SK-N-SH treated with all-trans-retinoic acid at 6 μM for 48 hours (cell line): ENCODE measurements around the gene CACNA2D3.

Experiments used
- BACH2 ChIP-seq: fragments of 250-450 bp; sonication (Bioruptor Pico); IDR thresholded peaks from 2 replicates; pipeline ENCODE4 v1.9.0; 2021; ENCODE audit warnings: mild to moderate bottlenecking, borderline replicate concordance
- ESRRG ChIP-seq: fragments of 250-450 bp; sonication (Bioruptor Pico); IDR thresholded peaks from 2 replicates; pipeline ENCODE4 v1.6.1; 2021; ENCODE audit warnings: mild to moderate bottlenecking
- ISL1 ChIP-seq: fragments of 250-450 bp; sonication (Bioruptor Pico); IDR thresholded peaks from 2 replicates; pipeline ENCODE4 v2.1.2; 2022; ENCODE audit warnings: mild to moderate bottlenecking, moderate library complexity
- OSR1 ChIP-seq: fragments of 250-450 bp; sonication (Bioruptor Pico); IDR thresholded peaks from 2 replicates; pipeline ENCODE4 v1.8.0; 2022; ENCODE audit warnings: moderate library complexity, mild to moderate bottlenecking, inconsistent platforms
- RARB ChIP-seq: fragments of 250-450 bp; sonication (Bioruptor Pico); IDR thresholded peaks from 2 replicates; pipeline ENCODE4 v1.8.0; 2021; ENCODE audit warnings: mild to moderate bottlenecking, moderate library complexity
- ZFP3 ChIP-seq: fragments of 250-450 bp; sonication (Bioruptor Pico); IDR thresholded peaks from 2 replicates; pipeline ENCODE4 v1.5.0; 2020; ENCODE audit warnings: mild to moderate bottlenecking, moderate library complexity
- ZNF70 ChIP-seq: fragments of 450-650 bp; formaldehyde crosslinking; IDR thresholded peaks from 2 replicates; pipeline ENCODE4 v1.5.0; 2020; ENCODE audit warnings: mild to moderate bottlenecking, moderate library complexity
- TF ChIP-seq, protein P1 (sequence below): fragments of 250-450 bp; sonication (Bioruptor Pico); IDR thresholded peaks from 2 replicates; pipeline ENCODE4 v1.8.0; 2020; ENCODE audit warnings: mild to moderate bottlenecking, moderate library complexity, borderline replicate concordance
- TF ChIP-seq, protein P2 (sequence below): fragments of 250-450 bp; sonication (Bioruptor Pico); IDR thresholded peaks from 2 replicates; pipeline ENCODE4 v1.5.1; 2021; ENCODE audit warnings: mild to moderate bottlenecking, moderate library complexity

- TF ChIP-seq ISL1 (CRISPR knock-in tag): no peak
- no peak for TF ChIP-seq BACH2
- TF ChIP-seq ZFP3: no peak
- TF ChIP-seq ESRRG (CRISPR knock-in tag): no peak
- TF ChIP-seq RARB (CRISPR knock-in tag): no peak
- TF ChIP-seq, protein P1, sequence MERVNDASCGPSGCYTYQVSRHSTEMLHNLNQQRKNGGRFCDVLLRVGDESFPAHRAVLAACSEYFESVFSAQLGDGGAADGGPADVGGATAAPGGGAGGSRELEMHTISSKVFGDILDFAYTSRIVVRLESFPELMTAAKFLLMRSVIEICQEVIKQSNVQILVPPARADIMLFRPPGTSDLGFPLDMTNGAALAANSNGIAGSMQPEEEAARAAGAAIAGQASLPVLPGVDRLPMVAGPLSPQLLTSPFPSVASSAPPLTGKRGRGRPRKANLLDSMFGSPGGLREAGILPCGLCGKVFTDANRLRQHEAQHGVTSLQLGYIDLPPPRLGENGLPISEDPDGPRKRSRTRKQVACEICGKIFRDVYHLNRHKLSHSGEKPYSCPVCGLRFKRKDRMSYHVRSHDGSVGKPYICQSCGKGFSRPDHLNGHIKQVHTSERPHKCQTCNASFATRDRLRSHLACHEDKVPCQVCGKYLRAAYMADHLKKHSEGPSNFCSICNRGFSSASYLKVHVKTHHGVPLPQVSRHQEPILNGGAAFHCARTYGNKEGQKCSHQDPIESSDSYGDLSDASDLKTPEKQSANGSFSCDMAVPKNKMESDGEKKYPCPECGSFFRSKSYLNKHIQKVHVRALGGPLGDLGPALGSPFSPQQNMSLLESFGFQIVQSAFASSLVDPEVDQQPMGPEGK (CRISPR knock-in tag): no peak
- TF ChIP-seq ZNF70 (CRISPR knock-in tag): no peak
- no peak for TF ChIP-seq OSR1 (CRISPR knock-in tag)
- TF ChIP-seq, protein P2, sequence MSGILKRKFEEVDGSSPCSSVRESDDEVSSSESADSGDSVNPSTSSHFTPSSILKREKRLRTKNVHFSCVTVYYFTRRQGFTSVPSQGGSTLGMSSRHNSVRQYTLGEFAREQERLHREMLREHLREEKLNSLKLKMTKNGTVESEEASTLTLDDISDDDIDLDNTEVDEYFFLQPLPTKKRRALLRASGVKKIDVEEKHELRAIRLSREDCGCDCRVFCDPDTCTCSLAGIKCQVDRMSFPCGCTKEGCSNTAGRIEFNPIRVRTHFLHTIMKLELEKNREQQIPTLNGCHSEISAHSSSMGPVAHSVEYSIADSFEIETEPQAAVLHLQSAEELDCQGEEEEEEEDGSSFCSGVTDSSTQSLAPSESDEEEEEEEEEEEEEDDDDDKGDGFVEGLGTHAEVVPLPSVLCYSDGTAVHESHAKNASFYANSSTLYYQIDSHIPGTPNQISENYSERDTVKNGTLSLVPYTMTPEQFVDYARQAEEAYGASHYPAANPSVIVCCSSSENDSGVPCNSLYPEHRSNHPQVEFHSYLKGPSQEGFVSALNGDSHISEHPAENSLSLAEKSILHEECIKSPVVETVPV (CRISPR knock-in tag): no peak
Observed at GRCh38 chr3:54376939-54377578, 254.7 kb downstream of the CACNA2D3 start.
